Measurements from ENCODE around the gene OPHN1. TPM values are rescaled to one million over a fixed set of nuclear protein-coding genes. Genes with fewer than 3 reads are reported as not detected.

OPHN1 gene
- total RNA-seq, 1 donor from 2014 or later = 7.8 TPM

DNA sequence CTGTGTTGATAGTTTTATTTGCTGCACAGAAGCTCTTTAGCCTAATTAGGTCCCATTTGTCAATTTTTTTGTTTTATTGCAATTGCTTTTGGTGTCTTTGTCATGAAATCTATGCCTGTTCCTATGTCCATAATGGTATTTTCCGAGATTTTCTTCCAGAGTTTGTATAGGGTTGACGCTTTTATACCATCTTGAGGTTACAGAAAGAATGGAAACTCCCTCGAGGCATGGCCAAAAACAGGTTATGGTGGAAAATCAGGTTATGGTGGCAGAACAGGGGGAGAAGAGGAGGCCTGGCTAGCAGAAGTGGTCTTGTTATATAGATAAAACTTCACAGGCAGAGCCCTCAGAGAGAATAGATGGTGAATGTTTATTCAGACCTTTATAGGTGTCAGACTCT lies 21.6 kb downstream of the OPHN1 start:
- TF ChIP-seq CTCF (IDR thresholded peaks at IDR 0.05; ENCODE audit: partially characterized antibody, unreplicated experiment) = no peak
- Mint-ChIP-seq H3K4me1 (ENCODE audit: low read depth, unreplicated experiment) (no peaks in the 10 kb centered on the region), H3K4me3 (ENCODE audit: unreplicated experiment) (no peak overlapping the region), H3K9me3 (ENCODE audit: unreplicated experiment) (no peaks in the 10 kb centered on the region), H3K27ac (ENCODE audit: unreplicated experiment) (no peak overlapping the region), H3K27me3 (ENCODE audit: unreplicated experiment) (no peaks in the 10 kb centered on the region), H3K36me3 (ENCODE audit: unreplicated experiment) (no peaks in the 10 kb centered on the region)
- no peak for DNase-seq

DNA sequence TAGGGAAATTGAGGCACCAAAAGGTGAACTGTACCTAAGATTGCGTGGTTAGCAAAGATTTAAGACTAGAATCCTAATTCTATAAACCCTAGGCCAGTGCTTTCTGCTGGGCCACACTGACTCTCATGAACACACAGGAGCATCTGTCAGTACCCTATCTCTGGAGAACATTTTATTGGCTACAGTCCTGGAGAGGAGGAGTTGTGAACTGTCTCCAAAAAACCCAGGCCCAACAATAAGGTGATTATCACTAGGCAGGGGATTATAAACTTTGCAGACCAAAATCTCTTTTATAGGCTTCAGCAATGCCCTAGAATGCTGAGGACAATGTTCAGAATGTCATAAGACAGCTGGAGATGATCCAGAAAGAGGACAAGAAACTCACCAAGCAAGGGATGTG lies 24.1 kb downstream of the OPHN1 start:
- no peaks in the 10 kb centered on the region for H3K9me3 Mint-ChIP-seq (ENCODE audit: unreplicated experiment)
- H3K4me1 Mint-ChIP-seq (ENCODE audit: low read depth, unreplicated experiment) = no peaks in the 10 kb centered on the region

GRCh38 chrX:68403522-68403921 lies 29.8 kb downstream of the OPHN1 start:
- Mint-ChIP-seq H3K4me3 (ENCODE audit: unreplicated experiment) (no peak overlapping the region), H3K4me1 (ENCODE audit: low read depth, unreplicated experiment) (no peaks in the 10 kb centered on the region), H3K27ac (ENCODE audit: unreplicated experiment) (no peak overlapping the region), H3K27me3 (ENCODE audit: unreplicated experiment) (peaks cover 1% of the 10 kb centered on the region), H3K36me3 (ENCODE audit: unreplicated experiment) (no peaks in the 10 kb centered on the region), H3K9me3 (ENCODE audit: unreplicated experiment) (peaks cover 1% of the 10 kb centered on the region)
- no peak for DNase-seq
- no peak for TF ChIP-seq CTCF (IDR thresholded peaks at IDR 0.05; ENCODE audit: partially characterized antibody, unreplicated experiment)

More for the DNA sequence above, 24.1 kb downstream of the OPHN1 start:
- no peak overlapping the region for H3K4me3 Mint-ChIP-seq (ENCODE audit: unreplicated experiment)
- H3K27ac Mint-ChIP-seq (ENCODE audit: unreplicated experiment) = no peak overlapping the region
- TF ChIP-seq CTCF (IDR thresholded peaks at IDR 0.05; ENCODE audit: partially characterized antibody, unreplicated experiment) = no peak
- no peaks in the 10 kb centered on the region for H3K36me3 Mint-ChIP-seq (ENCODE audit: unreplicated experiment)
- DNase-seq = no peak
- H3K27me3 Mint-ChIP-seq (ENCODE audit: unreplicated experiment) = no peaks in the 10 kb centered on the region

- Mint-ChIP-seq H3K36me3 (ENCODE audit: unreplicated experiment) (no peaks in the 10 kb centered on the region), H3K27ac (ENCODE audit: unreplicated experiment) (no peak overlapping the region), H3K4me3 (ENCODE audit: unreplicated experiment) (no peak overlapping the region), H3K27me3 (ENCODE audit: unreplicated experiment) (peaks cover 1% of the 10 kb centered on the region), H3K9me3 (ENCODE audit: unreplicated experiment) (peaks cover 1% of the 10 kb centered on the region), H3K4me1 (ENCODE audit: low read depth, unreplicated experiment) (peaks cover 3% of the 10 kb centered on the region)
- DNase-seq = no peak
- no peak for TF ChIP-seq CTCF (IDR thresholded peaks at IDR 0.05; ENCODE audit: partially characterized antibody, unreplicated experiment)
These were observed 30.3 kb downstream of the OPHN1 start for GRCh38 chrX:68403038-68403437.

- H3K27ac Mint-ChIP-seq (ENCODE audit: unreplicated experiment) = no peak overlapping the region
- no peak for TF ChIP-seq CTCF (IDR thresholded peaks at IDR 0.05; ENCODE audit: partially characterized antibody, unreplicated experiment)
These were observed 31.2 kb downstream of the OPHN1 start for GRCh38 chrX:68402094-68402493.

More at GRCh38 chrX:68402094-68402493, 31.2 kb downstream of the OPHN1 start:
- DNase-seq = no peak
- Mint-ChIP-seq H3K4me3 (ENCODE audit: unreplicated experiment) (no peak overlapping the region), H3K36me3 (ENCODE audit: unreplicated experiment) (no peaks in the 10 kb centered on the region), H3K4me1 (ENCODE audit: low read depth, unreplicated experiment) (peaks cover 5% of the 10 kb centered on the region), H3K9me3 (ENCODE audit: unreplicated experiment) (peaks cover 1% of the 10 kb centered on the region), H3K27me3 (ENCODE audit: unreplicated experiment) (peaks cover 1% of the 10 kb centered on the region)
